ENCODE results near the gene SPRYD3.

DNA sequence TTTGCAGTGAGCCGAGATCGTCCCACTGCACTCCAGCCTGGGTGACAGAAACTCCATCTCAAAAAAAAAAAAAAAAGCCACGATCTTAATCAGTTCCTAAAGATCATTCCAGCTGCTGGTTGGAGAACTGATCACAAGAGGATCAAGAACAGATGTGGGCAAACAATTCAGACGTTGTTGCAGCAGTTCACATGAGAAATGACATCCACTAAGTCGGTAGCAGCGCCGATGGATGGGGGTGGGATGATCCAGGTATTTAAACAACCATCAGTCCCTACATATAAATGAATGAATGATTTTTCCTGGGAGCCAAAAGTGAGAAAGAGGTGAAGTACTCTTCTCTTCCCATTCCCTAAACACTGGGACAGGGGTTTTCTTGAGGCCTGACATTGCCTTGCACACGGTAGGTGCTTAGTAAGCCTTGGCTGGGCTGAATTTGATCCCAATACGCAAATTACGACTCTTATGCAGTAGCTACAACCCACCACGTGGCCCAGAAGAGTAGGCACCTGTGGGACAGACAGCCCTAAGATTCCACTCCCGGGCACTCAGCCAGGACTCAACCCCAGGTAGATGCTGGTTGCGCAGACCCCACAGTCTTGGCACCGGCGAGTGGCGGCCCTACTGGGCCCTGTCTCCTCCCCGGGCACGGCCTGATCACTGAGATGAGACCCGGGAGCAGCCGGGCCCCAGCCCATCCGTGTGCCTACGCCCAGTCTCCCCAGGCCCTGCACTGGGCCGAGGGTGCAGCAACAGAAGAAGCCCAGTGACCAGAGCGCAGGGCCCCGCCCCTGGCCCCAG, 565 bp downstream of the SPRYD3 start:
- TF ChIP-seq, protein P1, sequence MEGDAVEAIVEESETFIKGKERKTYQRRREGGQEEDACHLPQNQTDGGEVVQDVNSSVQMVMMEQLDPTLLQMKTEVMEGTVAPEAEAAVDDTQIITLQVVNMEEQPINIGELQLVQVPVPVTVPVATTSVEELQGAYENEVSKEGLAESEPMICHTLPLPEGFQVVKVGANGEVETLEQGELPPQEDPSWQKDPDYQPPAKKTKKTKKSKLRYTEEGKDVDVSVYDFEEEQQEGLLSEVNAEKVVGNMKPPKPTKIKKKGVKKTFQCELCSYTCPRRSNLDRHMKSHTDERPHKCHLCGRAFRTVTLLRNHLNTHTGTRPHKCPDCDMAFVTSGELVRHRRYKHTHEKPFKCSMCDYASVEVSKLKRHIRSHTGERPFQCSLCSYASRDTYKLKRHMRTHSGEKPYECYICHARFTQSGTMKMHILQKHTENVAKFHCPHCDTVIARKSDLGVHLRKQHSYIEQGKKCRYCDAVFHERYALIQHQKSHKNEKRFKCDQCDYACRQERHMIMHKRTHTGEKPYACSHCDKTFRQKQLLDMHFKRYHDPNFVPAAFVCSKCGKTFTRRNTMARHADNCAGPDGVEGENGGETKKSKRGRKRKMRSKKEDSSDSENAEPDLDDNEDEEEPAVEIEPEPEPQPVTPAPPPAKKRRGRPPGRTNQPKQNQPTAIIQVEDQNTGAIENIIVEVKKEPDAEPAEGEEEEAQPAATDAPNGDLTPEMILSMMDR (IDR thresholded peaks at IDR 0.05 in 2 of 3, conservative IDR thresholded peaks at IDR 0.05 in 1 of 3; ENCODE audit: borderline replicate concordance in 1 of 3, insufficient read depth in 1 of 3, low read depth in 2 of 3, low read length in 2 of 3), result no peak
- TF ChIP-seq EZH2 (IDR thresholded peaks at IDR 0.05), result no peak
- TF ChIP-seq POLR2A (IDR thresholded peaks at IDR 0.05; ENCODE audit: borderline replicate concordance, extremely low read depth, insufficient read depth, insufficient read length), result no peak
- no peak for TF ChIP-seq EGR1 (IDR thresholded peaks at IDR 0.05; ENCODE audit: low read depth)
- TF ChIP-seq, protein P2, sequence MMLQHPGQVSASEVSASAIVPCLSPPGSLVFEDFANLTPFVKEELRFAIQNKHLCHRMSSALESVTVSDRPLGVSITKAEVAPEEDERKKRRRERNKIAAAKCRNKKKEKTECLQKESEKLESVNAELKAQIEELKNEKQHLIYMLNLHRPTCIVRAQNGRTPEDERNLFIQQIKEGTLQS (IDR thresholded peaks at IDR 0.05), result no peak
- TF ChIP-seq SRF (IDR thresholded peaks at IDR 0.05; ENCODE audit: low read depth), result no peak
- no peak for TF ChIP-seq EZH2phosphoT487 (IDR thresholded peaks at IDR 0.05; ENCODE audit: borderline replicate concordance)
